HCT116 (cell line): Measurements from ENCODE around the gene SLC16A10.

Source experiments
- CEBPB ChIP-seq: IDR thresholded peaks from 2 replicates; pipeline ENCODE4 v1.6.1; 2012; ENCODE audit warnings: low read depth
- FOSL1 ChIP-seq: IDR thresholded peaks from 2 replicates; pipeline ENCODE4 v1.6.1; 2012; ENCODE audit warnings: low read depth
- POLR2A ChIP-seq: IDR thresholded peaks from 2 replicates; pipeline ENCODE4 v1.7.0; 2011; ENCODE audit warnings: borderline replicate concordance; ENCODE audit not compliant: insufficient read depth, insufficient read length; ENCODE audit errors: extremely low read depth
- POLR2AphosphoS5 ChIP-seq: IDR thresholded peaks from 2 replicates; pipeline ENCODE4 v1.6.1; 2011; ENCODE audit warnings: mild to moderate bottlenecking, low read depth, low read length, moderate library complexity
- RAD21 ChIP-seq: IDR thresholded peaks from 2 replicates; pipeline ENCODE4 v1.6.1; 2012; ENCODE audit warnings: low read depth, mild to moderate bottlenecking
- SP1 ChIP-seq: IDR thresholded peaks from 2 replicates; pipeline ENCODE4 v1.6.1; 2012; ENCODE audit warnings: low read depth
- SRF ChIP-seq: IDR thresholded peaks from 2 replicates; pipeline ENCODE4 v1.6.1; 2012; ENCODE audit warnings: low read depth
- TF ChIP-seq, protein P1 (sequence below), 3 experiments: fragments of 200-600 bp in 1 of 3; sonication (generic) in 1 of 3; IDR thresholded peaks in 2 of 3; conservative IDR thresholded peaks in 1 of 3; 2 replicates each; pipeline ENCODE4 v1.5.1; 2012 to 2017; ENCODE audit warnings: low read depth in 2 of 3, low read length in 2 of 3, antibody characterized with exemption in 1 of 3, borderline replicate concordance in 1 of 3, control low read depth in 1 of 3, mild to moderate bottlenecking in 1 of 3, mixed read lengths in 1 of 3, mixed run types in 1 of 3, moderate library complexity in 1 of 3; ENCODE audit not compliant: insufficient read depth in 1 of 3
- TF ChIP-seq, protein P2 (sequence below): IDR thresholded peaks from 2 replicates; pipeline ENCODE4 v1.6.1; 2012
- TF ChIP-seq, protein P3 (sequence below): IDR thresholded peaks from 2 replicates; pipeline ENCODE4 v1.6.1; 2012
- TF ChIP-seq, protein P4 (sequence below): IDR thresholded peaks from 2 replicates; pipeline ENCODE4 v1.6.1; 2012; ENCODE audit warnings: low read depth

DNA sequence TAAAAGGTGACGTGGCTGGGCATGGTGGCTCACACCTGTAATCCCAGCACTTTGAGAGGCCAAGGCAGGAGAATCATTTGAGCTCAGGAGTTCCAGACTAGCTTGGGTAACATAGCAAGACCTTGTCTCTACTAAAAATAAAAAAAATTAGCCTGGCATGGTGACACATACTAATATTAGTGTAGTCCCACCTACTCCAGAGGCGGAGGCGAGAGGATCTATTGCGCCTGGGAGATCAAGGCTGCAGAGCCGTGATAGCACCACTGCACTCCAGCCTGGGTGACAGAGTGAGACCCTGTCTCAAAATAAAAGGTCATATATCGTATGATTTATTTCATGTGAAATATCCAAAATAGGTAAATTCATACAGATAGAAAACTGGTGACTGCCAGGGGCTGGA is 132.5 kb downstream of the SLC16A10 start:
- TF ChIP-seq POLR2A (no peak), SRF (no peak), SP1 (no peak), RAD21 (no peak), FOSL1 (no peak), CEBPB (no peak), POLR2AphosphoS5 (no peak)
- TF ChIP-seq, protein P1, sequence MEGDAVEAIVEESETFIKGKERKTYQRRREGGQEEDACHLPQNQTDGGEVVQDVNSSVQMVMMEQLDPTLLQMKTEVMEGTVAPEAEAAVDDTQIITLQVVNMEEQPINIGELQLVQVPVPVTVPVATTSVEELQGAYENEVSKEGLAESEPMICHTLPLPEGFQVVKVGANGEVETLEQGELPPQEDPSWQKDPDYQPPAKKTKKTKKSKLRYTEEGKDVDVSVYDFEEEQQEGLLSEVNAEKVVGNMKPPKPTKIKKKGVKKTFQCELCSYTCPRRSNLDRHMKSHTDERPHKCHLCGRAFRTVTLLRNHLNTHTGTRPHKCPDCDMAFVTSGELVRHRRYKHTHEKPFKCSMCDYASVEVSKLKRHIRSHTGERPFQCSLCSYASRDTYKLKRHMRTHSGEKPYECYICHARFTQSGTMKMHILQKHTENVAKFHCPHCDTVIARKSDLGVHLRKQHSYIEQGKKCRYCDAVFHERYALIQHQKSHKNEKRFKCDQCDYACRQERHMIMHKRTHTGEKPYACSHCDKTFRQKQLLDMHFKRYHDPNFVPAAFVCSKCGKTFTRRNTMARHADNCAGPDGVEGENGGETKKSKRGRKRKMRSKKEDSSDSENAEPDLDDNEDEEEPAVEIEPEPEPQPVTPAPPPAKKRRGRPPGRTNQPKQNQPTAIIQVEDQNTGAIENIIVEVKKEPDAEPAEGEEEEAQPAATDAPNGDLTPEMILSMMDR (IDR thresholded peaks at IDR 0.05 in 2 of 3, conservative IDR thresholded peaks at IDR 0.05 in 1 of 3; ENCODE audit: borderline replicate concordance in 1 of 3, insufficient read depth in 1 of 3, low read depth in 2 of 3, low read length in 2 of 3): no peak
- TF ChIP-seq, protein P2, sequence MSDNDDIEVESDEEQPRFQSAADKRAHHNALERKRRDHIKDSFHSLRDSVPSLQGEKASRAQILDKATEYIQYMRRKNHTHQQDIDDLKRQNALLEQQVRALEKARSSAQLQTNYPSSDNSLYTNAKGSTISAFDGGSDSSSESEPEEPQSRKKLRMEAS: no peak
- TF ChIP-seq, protein P3, sequence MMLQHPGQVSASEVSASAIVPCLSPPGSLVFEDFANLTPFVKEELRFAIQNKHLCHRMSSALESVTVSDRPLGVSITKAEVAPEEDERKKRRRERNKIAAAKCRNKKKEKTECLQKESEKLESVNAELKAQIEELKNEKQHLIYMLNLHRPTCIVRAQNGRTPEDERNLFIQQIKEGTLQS: no peak
- TF ChIP-seq, protein P4, sequence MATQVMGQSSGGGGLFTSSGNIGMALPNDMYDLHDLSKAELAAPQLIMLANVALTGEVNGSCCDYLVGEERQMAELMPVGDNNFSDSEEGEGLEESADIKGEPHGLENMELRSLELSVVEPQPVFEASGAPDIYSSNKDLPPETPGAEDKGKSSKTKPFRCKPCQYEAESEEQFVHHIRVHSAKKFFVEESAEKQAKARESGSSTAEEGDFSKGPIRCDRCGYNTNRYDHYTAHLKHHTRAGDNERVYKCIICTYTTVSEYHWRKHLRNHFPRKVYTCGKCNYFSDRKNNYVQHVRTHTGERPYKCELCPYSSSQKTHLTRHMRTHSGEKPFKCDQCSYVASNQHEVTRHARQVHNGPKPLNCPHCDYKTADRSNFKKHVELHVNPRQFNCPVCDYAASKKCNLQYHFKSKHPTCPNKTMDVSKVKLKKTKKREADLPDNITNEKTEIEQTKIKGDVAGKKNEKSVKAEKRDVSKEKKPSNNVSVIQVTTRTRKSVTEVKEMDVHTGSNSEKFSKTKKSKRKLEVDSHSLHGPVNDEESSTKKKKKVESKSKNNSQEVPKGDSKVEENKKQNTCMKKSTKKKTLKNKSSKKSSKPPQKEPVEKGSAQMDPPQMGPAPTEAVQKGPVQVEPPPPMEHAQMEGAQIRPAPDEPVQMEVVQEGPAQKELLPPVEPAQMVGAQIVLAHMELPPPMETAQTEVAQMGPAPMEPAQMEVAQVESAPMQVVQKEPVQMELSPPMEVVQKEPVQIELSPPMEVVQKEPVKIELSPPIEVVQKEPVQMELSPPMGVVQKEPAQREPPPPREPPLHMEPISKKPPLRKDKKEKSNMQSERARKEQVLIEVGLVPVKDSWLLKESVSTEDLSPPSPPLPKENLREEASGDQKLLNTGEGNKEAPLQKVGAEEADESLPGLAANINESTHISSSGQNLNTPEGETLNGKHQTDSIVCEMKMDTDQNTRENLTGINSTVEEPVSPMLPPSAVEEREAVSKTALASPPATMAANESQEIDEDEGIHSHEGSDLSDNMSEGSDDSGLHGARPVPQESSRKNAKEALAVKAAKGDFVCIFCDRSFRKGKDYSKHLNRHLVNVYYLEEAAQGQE: no peak
